Measurements from ENCODE around the gene KRT83. TPM values are rescaled to one million over a fixed set of nuclear protein-coding genes. Genes with fewer than 3 reads are reported as not detected.
"Not testable (repeated sequence)": the region's sequence is repeated elsewhere in the genome, so short reads cannot be mapped to it uniquely, and the experiment has no call there.

The KRT83 gene
- total RNA-seq, 1 donor from 2014 or later, result not detected

DNA sequence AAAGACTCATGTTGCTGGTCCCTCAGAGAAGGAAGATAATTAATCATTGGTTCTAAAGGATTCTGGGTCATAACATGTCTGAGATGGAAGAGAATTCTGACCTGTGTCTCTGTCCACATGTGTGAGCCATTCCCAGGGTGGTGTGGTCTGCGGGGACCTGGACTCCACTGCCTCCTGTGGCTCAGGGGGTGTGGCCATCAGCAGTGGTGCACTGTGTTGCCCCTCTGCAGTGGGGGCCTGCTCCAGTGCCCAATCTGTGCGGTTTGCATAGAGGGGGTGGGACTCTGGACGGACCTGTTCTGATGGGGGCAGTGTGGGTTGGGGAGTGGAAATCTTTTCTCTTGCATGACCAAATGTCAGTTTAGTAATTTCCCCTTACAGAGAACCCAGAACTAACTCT is 32.6 kb upstream of the KRT83 start:
- no peak for DNase-seq (ENCODE audit: low spot score)

DNA sequence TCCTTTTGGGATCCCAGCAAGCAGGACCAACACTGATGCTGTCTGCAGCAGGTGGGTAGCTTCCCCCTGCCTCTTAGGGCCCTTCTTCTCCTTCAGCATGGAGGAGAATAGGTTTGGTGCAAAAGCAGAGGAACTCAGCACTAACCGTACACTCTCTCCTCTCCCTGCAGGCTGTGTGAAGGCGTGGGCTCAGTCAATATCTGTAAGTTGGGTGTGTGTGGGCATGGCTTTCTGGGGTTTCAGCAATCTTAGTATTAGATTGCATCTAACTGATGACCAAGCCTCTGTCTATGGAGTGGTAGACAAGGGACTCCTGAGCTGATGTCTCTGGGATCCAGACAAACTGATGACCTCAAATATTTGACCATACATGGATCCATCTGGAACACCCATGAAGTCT is 31.8 kb upstream of the KRT83 start:
- DNase-seq (ENCODE audit: low spot score), result no peak

DNA sequence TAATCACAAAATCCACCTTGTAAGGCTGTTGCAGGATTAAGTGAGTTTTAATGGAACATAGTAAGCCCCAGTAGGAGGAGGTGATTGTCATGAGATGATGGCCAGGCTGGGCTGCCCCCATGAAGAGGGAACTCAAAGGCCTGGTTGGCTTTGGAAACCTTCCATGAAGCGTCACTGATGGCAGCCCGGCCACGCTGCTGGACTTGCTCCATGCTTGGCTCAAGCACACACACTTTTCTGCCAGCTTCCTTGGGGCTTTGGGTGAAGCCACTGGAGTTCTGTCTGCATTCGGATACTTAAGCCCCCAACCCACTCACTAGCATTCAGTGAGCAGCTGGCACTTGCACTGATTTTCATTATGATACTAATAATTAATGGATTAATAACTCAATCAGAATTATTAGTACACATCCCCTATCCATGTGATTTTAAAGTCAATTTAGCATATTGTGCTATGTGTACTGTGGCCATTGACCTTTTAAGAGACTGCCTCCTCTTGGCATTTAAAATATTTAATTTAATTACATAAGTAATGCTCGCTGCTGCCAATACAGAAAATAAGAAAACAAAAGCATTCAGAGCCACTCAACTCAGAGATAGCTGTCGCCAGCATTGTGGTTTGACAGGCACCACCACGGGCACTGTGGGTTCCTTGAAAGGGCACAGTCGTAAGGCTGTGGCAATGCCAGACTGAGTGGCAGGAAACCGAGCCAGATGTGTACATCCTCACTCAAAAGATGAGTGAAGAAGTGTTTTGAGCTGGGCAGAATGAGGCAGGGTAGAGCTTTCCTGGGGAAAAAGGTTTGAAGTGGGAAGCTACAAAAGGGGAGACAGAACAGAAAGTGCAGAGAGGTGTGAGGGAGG is 30.2 kb upstream of the KRT83 start:
- peak; percentile 33 for DNase-seq (ENCODE audit: low spot score)

DNA sequence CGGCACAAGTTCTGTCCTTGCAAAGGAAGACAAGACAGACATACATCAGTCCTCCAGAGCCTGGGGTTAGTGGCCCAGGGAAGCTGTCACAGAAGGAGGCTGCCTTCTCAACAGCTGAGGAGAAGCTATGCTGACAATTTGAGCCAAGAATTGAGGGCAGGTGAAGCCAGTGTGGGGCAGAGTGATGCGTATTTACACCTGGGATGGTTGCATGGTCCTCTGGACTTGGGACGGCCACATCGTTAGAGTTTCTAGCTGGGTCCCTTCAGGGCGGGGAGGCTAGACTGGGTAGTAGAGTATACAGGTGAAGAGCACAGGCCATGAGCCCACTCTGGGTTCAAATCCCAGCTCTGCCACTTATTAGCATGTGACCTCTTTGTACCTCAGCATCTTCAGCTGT is 29.6 kb upstream of the KRT83 start:
- no peak for DNase-seq (ENCODE audit: low spot score)

DNA sequence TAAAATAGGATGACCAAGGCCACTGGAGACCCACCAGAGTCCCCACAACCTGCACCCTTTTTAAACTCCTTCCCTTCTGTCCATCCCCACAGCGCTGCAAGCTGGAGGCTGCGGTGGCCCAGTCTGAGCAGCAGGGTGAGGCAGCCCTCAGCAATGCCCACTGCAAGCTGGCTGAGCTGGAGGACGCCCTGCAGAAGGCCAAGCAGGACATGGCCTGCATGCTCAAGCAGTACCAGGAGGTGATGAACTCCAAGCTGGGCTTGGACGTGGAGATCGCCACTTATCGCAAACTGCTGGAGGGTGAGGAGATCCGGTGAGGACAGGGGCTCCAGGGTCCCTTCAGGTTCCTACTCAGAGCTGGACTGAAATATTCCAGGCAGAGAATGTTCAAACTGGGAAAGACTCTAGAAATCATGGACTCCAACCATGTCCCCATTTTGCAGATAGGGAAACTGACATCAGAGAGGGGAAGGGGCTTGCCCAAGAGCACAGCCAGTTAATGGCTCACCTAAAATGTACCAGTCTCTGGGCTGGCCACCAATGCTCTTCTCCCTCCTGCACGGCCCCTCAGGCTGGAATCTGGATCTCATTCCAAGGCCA is 28.9 kb upstream of the KRT83 start:
- DNase-seq (ENCODE audit: low spot score), result no peak

DNA sequence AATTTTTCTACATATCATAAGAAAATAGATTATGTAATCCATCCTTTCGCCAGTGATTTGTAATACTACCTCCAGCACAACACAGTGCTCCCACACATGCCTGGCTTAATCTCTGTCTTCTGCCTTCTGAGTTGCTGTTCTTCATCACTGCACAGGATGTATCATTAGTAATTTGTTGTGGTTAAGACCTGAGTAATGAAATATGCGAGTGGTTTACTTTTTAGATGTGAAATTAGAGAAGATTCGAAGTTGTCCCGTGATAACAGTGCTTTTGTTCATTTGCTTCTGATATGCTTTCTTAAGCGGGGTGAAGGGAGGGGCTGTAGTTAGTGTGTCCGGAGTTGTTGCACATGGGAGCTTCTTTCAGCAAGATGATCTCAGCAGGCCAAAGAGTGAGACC is 28.0 kb upstream of the KRT83 start:
- no peak for DNase-seq (ENCODE audit: low spot score)

DNA sequence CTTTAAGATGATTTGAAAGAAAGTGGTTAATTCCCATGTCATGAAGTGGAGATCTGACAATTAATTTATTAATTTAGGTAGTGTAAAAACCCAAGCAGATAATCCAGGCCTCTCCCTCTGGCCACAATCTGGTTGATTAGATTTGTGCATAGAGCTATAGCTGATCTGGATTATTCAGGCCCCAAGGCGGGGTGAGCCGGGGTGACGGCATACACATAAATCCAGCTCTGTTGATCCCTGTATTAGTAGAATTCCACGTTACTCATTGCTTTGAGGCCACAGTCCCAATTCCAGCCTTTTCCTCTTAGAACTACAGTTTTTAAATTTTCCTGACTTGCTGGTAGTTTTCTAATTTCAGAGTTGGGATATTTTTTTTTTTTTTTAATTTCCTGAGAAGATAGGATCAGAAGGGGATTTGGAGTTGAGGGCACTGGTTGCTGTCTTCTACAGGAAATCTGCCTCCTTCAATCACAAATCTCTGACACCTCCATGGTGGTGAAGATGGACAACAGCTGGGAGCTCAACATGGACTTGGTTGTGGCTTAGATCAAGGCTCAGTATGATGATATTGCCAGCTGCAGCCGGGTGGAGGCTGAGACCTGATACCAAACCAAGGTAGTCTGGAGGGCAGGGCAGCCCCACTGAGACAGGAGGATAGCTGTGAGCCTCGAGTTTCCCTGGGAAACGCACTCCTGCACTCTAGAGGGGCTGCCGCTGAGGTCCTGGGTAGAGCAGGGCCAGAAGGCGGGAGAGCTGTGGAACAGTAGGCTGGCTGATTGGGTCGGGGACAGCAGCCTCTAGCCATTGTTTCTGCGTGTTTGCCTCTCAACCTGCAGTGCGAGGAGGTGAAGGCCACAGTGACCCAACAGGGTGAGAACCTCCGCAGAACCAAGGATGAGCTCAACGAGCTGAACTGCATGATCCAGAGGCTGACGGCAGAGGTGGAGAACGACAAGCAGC is 26.6 kb upstream of the KRT83 start:
- no peak for DNase-seq (ENCODE audit: low spot score)

DNA sequence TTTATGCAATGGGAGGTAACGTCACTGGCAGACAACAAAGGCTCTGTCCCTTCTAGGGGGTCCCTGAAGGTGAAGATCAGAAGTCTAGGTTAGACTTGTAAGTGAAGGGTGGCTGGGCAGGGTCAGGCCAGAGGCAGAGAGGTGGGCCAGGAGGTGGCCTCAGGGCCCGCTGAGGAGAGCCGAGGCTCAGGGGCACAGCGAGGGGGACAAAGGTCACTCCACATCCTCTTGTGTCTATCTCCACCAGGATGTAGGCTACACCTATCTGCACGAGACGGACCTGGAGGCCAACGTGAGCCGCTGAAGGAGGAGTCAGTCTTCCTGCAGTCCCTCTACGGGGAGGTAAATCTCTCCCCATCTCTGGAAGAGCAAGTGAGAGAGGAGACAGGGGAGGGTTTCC is 25.8 kb upstream of the KRT83 start:
- peak; percentile 30 for DNase-seq (ENCODE audit: low spot score)

DNA sequence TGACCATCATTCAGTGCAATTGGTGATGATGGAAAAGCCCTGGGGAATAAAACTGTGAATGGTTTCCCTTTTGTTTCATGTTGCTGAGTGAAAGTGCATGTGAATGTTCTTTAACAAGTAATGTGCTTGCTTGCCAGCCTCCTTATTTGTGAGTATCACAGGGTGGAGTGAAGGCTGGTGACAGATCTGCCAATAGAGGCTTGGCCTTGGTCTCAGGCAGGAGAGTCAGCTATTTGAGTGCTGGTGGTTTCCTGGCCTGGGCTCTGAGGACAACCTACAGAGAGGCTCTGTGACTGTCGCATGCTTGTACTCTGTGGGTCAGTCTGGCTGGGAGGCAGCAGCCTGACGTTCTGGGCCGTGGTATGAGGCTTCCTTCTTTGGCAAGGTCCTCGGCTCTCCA is 25.4 kb upstream of the KRT83 start:
- DNase-seq (ENCODE audit: low spot score), result peak; percentile 61

DNA sequence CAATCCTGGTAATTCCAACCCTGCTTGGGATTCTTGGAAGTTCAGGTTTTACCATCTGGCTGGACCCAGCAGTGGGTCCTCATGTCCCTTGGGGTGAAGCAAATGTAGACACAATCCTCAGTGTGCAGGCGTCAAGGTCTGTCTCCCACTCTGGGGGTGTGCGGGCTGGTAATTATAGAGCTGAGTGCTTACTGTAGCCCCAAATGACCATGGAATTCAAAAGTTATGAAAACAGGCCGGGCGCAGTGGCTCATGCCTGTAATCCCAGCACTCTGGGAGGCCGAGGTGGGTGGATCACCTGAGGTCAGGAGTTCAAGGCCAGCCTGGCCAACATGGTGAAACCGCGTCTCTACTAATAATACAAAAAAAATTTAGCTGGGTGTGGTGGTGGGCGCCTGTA is 23.8 kb upstream of the KRT83 start:
- not testable (repeated sequence) for DNase-seq (ENCODE audit: low spot score)

DNA sequence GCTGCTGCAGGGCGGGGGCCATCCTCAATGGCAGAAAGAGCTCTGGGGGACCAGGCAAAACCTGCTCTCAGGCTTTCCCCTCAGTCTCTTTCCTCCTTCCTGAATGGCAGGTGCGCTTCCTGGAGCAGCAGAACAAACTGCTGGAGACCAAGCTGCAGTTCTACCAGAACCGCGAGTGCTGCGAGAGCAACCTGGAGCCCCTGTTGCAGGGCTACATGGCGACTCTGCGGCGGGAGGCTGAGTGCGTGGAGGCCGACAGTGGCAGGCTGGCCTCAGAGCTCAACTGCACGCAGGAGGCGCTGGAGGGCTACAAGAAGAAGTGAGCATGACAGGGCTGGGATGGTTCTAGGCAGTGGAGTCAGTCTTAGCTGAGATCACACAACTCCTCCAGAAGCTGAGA is 22.9 kb upstream of the KRT83 start:
- DNase-seq (ENCODE audit: low spot score), result no peak

DNA sequence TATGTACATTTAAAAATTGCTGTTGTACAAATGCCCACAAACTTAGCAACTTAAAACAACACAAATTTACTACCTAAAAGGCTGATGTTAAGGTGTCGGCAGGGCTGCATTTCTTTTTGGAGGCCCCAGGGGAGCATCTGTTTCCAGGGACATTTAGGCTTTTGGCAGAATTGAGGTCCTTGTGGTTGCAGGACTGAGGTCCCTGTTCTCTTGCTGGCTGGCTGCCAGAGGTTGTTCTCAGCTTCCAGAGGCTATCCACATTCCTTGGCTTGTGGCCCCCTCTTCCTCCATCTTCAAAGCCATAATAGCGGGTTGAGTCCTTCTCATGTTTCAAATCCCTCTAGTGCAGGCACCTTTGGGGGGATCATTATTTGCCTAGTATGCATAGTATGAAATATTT is 22.4 kb upstream of the KRT83 start:
- no peak for DNase-seq (ENCODE audit: low spot score)

DNA sequence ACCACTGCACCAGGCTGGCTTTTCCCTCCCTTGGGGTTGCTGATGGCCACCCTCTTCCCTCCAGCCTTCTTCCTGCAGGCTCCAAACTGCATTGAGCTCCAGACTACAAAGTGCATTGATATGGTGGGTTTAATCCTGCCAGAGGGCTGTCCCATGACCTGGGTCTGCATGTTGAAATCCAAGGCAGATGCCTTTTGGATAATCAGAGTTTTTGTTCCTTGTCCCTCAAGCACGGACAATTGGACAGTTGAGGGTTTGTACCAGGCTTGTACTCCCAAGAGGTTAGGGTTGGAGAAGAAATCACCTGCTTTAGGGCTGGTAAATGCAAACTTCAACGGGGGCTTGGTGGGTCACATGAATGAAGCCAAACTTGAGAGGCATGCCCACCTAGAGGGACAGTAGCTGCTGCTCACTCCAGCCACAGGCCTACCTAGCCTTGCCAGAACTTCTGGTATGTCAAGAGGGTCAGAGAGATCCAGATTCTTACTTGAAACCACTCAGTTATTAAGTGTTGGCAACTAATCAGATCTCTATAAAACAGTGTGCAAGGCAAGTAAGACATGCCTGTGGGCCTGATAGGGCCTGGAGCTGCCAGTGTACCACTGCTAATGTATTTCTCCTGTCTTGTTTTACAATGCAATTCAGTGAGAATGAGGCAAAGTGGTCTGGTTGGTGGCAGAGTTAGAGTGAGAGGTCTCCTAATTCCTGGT is 21.7 kb upstream of the KRT83 start:
- no peak for DNase-seq (ENCODE audit: low spot score)

DNA sequence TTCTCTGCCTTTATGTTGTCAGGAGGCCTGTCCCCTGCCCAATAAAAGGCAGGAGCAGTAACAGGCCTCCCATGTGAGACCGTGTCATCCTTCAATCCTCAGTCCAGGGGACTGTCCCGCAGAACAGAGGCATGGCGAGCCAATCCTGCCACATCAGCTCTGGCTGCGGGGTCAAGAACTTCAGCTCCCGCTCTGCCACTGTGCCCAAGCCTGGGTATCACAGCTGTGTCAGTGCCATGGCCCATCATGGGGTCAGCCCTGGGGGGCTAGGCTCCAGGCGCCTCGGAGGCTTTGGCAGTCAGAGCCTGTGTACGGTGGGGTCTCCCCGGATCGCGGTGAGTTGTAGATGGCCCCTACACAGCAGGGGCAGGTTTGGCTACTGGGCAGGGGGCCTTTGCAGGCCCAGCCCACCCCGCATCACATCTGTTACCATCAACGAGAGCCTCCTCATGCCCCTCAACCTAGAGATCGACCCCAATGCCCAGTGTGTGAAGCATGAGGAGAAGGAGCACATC is 19.9 kb upstream of the KRT83 start:
- DNase-seq (ENCODE audit: low spot score), result no peak

DNA sequence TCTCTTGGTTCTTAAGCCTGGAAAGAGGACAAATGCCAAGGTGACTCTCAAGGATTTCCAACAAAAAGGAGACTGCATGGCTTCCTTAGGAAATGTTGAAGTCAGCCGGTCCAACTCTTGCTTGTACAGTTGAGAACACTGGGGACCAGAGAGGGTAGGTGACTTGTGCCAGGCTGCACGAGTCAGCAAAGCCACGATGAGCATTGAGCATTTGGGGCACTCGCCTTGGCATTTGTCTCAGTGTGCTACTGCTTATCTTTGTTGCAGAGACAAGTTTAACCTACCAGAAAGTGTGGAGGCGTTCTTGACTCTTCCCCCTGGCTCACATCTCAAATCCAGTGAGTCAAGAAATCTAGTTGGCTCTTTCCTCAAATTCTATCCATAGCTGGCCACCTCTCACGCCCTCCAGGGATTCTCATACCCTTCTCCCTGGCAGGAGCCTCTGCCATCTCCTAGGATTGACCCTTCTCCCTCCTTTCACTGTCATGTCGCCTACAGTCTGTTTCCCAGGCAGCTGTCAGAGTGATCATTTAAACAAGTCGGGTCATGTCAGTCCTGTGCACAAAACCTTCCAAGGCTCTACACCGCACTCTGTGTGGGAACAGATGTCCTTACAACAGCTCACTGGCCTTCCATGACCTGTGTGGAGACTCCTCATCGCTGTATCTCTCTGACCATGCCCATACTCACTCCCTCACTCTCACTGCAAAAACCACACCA is 17.2 kb upstream of the KRT83 start:
- DNase-seq (ENCODE audit: low spot score), result no peak

DNA sequence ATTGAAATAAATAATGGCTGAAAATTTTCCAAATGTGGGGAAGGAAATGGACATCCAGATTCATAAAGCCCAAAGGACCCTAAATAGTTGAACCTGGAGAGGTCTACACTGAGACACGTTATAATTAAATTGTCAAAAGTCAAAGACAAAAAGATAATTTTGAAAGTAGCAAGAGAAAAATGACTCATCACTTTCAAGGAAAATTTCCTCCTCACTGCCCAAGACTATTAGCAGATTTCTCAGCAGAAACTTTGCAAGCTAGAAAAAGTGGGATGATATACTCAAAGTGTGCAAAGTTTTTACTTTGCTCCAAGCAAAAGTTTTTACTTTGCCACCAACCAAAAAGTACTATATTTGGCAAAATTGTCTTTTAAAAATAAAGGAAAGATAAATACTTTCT is 15.9 kb upstream of the KRT83 start:
- no peak for DNase-seq (ENCODE audit: low spot score)

DNA sequence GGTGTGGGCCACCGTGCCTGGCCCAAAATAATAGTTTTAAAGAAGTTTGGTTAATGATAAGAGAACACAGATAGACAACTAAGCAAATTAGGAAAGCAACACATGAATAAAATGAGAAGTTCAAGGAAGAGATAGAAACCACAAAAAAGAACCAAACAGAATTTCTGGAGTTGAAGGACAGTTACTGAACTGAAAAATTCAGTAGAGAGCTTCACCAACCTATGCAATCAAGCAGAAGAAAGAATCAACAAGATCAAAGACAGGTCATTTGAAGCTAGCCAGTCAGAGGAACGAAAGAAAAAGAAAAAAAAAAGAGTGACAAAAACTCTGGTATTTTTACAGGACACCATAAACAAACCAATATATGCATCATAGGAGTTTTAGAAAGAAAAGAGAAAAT is 15.4 kb upstream of the KRT83 start:
- no peak for DNase-seq (ENCODE audit: low spot score)

DNA sequence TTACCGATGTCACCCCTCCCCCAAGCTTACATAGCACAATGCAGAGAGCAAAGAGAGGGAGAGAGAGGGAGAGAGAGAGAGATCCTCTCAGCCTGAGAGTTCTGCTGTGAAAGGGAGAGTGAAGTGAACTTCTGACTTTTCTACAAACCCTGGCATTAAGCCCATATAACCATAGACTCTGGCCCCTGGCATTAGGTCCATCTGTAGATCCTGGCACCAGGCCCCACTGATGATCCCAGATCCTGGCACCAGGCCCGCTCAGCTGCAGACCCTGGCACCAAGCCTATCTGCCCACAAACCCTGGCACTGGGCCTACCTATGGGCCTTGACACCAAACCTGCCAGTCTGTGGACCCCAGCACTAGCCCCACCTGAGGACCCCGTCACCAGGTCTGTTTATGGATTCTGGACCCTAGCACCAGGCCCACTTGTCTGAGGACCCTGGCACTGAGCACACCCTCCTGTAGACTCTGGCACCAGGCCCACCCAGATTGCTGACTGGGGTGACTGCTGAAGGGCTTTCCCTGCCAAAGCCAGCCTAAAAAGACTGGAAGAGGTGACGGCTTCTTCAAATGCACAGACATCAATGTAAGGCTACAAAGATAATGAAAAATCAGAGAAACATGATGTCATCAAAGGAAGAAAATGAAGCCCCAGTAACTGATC is 14.5 kb upstream of the KRT83 start:
- DNase-seq (ENCODE audit: low spot score), result peak; percentile 86

DNA sequence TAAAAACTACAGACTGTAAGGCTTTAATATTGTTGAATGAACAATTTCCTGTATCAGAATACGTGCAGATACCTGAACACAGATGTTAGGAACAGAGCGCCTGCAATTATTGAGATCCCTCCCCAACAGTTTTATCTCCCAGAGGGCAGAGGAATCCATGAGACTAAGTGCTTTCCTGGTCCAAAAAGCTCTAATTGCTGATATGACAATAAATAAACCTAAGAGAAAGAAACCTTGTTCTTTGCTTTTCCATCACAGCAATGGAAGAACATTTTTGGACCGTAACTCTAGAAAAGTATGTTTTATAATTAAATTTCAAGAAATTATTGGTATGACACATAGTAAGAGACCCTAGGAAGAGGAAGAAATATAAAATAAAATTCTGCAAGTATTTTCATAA is 13.0 kb upstream of the KRT83 start:
- DNase-seq (ENCODE audit: low spot score), result no peak

DNA sequence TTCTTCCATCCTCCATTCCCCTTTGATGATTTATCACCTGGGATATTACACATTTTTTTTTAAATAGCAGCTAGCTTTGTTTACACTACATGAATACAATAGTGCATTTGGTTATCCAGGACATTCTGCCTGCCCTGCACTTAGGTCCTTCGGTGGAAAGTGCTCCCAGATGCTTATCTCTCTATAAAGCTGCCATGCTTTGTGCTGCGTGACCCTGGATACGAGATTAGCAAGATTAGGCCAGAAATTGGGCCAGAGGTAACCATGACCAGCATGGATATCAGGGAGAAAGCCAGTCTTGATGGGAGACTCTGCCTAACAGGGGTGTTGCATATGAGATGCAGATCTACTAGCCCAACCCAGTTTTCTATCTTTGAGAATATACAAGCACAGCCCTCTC is 12.1 kb upstream of the KRT83 start:
- no peak for DNase-seq (ENCODE audit: low spot score)

All from mucosa of gallbladder (tissue), 1 donor.